ENCODE results near the gene PARP2.

GRCh38 chr14:20381341-20381740, 37.9 kb downstream of the PARP2 start:
- TF ChIP-seq CTCF (IDR thresholded peaks at IDR 0.05) (no peak), POLR2A (IDR thresholded peaks at IDR 0.05) (no peak)
